Omental fat pad (tissue), 4 donors: ENCODE measurements around the gene THUMPD2. TPM values are rescaled to one million over a fixed set of nuclear protein-coding genes. Genes with fewer than 3 reads are reported as not detected.

Source experiments
- ATAC-seq: fragments of 150-250 bp; one replicate; pipeline ENCODE4 v1.9.1; 2016; ENCODE audit warnings: mild to moderate bottlenecking, moderate library complexity; ENCODE audit not compliant: low FRiP score
- DNase-seq: peaks from one replicate; pipeline ENCODE4 v3.0.0-alpha.2; 2019; ENCODE audit warnings: low spot score
- CTCF ChIP-seq, 3 donors: fragments of 450-650 bp; IDR thresholded peaks; one replicate each; pipeline ENCODE4 v1.5.1; 2016 to 2017; ENCODE audit warnings: antibody characterized with exemption in 3 of 3, mild to moderate bottlenecking in 3 of 3, moderate library complexity in 2 of 3
- total RNA-seq, 4 donors: library from RNA; depleted of rRNA; stranded (reverse); fragments of >200 nt; gene quantifications; one replicate each; pipeline ENCODE4 v1.1.0, GENCODE V29; 2016

Gene THUMPD2
- total RNA-seq, 4 donors from 2014 or later: 8.1 to 15.4 (median 8.8) TPM

DNA sequence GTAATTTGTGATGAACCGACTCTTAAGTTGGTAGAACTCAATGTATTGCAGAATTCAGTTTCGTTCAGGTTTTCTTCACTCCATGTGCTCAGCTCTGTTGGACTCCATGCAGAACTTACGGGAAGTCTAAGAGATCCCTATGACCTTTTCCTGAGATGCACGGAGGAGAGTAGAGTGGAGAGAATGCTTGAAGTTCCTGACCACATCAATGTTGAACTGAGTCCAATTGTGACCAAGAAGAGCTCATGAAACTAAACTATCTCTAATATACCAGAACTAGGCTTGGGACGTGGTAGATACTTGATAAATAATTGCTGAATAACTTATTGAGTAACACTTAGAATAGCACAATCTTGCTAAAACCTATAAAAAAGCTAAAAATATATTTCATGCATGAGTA, 66.1 kb downstream of the THUMPD2 start:
- no peak for TF ChIP-seq CTCF (IDR thresholded peaks at IDR 0.05)
- ATAC-seq: no peak
- DNase-seq: no peak

DNA sequence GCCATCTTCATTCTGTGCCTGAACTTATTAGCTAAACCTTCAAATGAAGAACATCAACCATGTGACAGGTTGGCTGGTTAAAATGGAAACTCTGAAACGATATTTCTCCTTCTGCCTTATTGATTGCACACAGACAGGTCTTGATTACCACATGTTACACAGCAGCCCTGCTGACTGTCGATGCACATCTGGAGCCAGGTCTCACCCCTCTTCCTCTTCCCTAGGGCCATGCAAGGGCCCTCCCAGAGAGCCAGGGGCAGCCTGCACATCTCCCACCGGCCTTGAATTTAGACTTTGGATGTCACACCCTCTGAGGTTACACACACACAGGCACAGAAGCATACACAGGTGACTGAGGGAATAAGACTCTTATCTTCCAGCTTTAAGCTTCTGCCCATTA, 68.3 kb downstream of the THUMPD2 start:
- TF ChIP-seq CTCF (IDR thresholded peaks at IDR 0.05): no peak
- no peak for ATAC-seq
- DNase-seq: no peak

DNA sequence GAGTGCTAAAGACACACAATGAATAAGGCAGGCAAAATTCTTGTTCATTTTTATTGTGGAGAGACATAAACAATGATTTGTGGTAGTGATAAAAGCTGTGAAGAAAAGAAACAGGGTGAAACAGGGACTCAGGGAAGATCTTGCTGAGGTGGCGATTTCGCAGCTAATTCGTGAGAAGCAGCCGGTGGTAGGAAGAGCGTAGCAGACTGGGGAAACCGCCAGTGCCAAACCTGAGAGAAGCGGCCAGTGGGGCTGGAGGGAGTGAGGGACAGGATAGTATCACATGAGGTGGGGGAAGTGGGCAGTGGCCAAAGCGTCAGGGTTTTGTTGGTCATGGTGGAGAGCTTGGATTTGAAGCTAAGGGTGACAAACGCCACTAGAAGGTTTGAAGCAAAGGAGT, 71.1 kb downstream of the THUMPD2 start:
- ATAC-seq (no peak), DNase-seq (no peak)
- no peak for TF ChIP-seq CTCF (IDR thresholded peaks at IDR 0.05)

- DNase-seq: no peak
- no peak for ATAC-seq
- TF ChIP-seq CTCF (IDR thresholded peaks at IDR 0.05): no peak
Measured at GRCh38 chr2:39706945-39707344, 72.1 kb downstream of the THUMPD2 start.

DNA sequence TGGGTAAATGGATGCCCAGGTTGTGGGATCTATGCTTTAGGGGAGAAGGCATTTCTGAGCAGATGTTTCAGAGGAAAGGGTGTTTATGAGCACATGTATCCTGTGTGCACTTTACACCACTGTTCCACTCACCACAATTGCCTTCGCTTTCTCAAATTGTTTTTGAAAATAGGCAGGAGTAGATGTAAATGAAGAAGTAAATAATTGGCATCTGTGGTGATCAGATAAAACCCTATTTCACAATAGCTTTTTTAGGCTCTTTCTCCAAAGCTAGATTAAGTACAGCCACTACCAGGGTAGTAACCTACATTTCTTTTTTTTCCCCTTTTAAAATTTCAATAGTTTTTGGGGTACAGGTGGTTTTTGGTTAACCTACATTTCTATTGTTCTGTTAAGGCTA, 72.7 kb downstream of the THUMPD2 start:
- ATAC-seq: no peak
- DNase-seq: no peak
- no peak for TF ChIP-seq CTCF (IDR thresholded peaks at IDR 0.05)

- ATAC-seq (no peak), DNase-seq (no peak)
- TF ChIP-seq CTCF (IDR thresholded peaks at IDR 0.05): no peak
Measured at GRCh38 chr2:39705638-39706037, 73.4 kb downstream of the THUMPD2 start.

GRCh38 chr2:39704540-39704939, 74.5 kb downstream of the THUMPD2 start:
- ATAC-seq (no peak), DNase-seq (no peak)
- TF ChIP-seq CTCF (IDR thresholded peaks at IDR 0.05): no peak
